Breast epithelium (tissue), 4 donors: ENCODE measurements around the gene CNKSR3. TPM values are rescaled to one million over a fixed set of nuclear protein-coding genes. Genes with fewer than 3 reads are reported as not detected.
A peak's percentile ranks its signal among the peaks of the same experiment; 100 is the strongest.

Experiments used
- DNase-seq, 2 donors: peaks; one replicate each; pipeline ENCODE4 v3.0.0-alpha.2; 2019; ENCODE audit warnings: low spot score in 2 of 2
- H3K27ac ChIP-seq, 2 donors: fragments of 200-600 bp; sonication (generic) in 1 of 2; one replicate each; pipeline ENCODE4 v1.5.1; 2016 to 2019; ENCODE audit warnings: mild to moderate bottlenecking in 1 of 2
- H3K27me3 ChIP-seq, 2 donors: fragments of 200-600 bp; sonication (generic) in 1 of 2; one replicate each; pipeline versions ENCODE4 v1.5.1 to v1.6.0; 2017 to 2019; ENCODE audit warnings: control low read depth in 1 of 2, mild to moderate bottlenecking in 1 of 2
- H3K36me3 ChIP-seq: fragments of 200-600 bp; one replicate; pipeline ENCODE4 v1.5.1; 2019
- H3K4me1 ChIP-seq, 2 donors: fragments of 200-600 bp; sonication (generic); one replicate each; pipeline ENCODE4 v1.5.1; 2016 to 2019; ENCODE audit warnings: control low read depth in 1 of 2
- H3K4me3 ChIP-seq, 3 donors: fragments of 200-600 bp; sonication (generic); 1 replicate in 2 of 3; 2 replicates in 1 of 3; pipeline ENCODE4 v1.5.1; 2016 to 2019; ENCODE audit warnings: mild to moderate bottlenecking in 3 of 3, moderate library complexity in 2 of 3
- H3K9me3 ChIP-seq, 2 donors: fragments of 200-600 bp; sonication (generic) in 1 of 2; one replicate each; pipeline ENCODE4 v1.5.1; 2016 to 2019; ENCODE audit warnings: control low read depth in 1 of 2
- POLR2A ChIP-seq: fragments of 450-650 bp; IDR thresholded peaks from one replicate; pipeline ENCODE4 v1.6.1; 2016; ENCODE audit warnings: antibody characterized with exemption, mild to moderate bottlenecking, moderate library complexity
- POLR2AphosphoS5 ChIP-seq, 3 donors: sonication (generic); formaldehyde crosslinking; IDR thresholded peaks; one replicate each; pipeline ENCODE4 v1.6.1; 2017; ENCODE audit warnings: antibody characterized with exemption in 3 of 3
- intact Hi-C: fragments of 100-400 bp; cut with DNase I; formaldehyde crosslinking; loops from one replicate; pipeline ENCODE4 v1.15.1; 2023; ENCODE audit warnings: low total_unique reads
- total RNA-seq, 3 donors: library from RNA; depleted of rRNA; stranded (reverse); fragments of >200 nt; gene quantifications; one replicate each; pipeline ENCODE4 v1.1.0, GENCODE V29; 2016
- TF ChIP-seq, protein P1 (sequence below), 3 donors: fragments of 450-650 bp; IDR thresholded peaks; one replicate each; pipeline ENCODE4 v1.5.1; 2016 to 2017; ENCODE audit warnings: antibody characterized with exemption in 3 of 3, mild to moderate bottlenecking in 3 of 3, moderate library complexity in 3 of 3

CNKSR3 gene
- total RNA-seq, 3 donors from 2014 or later, result 2.1 to 8.6 (median 5.2) TPM

DNA sequence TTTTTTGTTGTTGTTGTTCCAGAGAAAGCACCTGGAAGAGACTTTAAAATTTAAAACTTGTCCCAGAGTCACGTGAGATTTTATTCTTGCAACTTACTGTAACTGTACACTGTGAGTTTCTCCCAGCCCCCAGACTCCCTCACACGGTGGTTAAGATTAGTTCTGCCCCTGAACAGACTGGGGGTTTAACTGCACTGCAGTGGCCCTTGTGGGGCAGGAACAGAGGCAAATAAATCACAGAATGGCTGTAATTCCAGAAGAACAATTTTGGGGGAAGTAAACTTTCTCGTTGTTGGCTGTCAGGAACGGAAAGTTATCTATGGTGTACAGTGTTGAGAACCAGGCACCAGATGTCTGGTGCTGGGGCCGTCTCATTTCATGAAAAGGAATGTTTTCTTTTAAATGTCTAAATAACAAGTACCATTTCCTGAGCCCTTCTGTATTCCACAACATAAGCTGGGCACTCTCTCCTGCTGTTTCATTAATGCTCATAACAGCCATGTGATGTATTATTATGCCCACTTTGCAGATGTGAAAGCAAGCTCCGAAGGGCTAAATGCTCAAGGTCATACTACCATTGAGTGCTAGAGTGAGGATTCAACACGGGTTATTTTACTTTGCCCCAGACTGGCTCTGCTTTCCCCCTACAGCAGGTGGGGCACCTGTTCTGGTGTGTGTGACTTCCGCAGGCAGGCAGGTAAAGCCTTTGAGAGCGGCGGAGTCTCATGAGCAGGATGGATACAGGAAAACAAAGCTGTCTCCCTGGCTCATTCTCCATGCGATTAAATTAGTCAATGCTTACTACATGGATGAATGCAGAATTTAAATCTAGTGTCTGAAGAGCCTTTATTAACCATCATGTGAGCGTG is 30.5 kb downstream of the CNKSR3 start:
- H3K4me1 ChIP-seq, result peaks cover 0 to 8% of the 10 kb centered on the region in 2 donors
- DNase-seq, result no peak
- intact Hi-C loops, result no loop called here
- TF ChIP-seq POLR2A (no peak), POLR2AphosphoS5 (IDR thresholded peaks at IDR 0.05) (no peak)
- TF ChIP-seq, protein P1, sequence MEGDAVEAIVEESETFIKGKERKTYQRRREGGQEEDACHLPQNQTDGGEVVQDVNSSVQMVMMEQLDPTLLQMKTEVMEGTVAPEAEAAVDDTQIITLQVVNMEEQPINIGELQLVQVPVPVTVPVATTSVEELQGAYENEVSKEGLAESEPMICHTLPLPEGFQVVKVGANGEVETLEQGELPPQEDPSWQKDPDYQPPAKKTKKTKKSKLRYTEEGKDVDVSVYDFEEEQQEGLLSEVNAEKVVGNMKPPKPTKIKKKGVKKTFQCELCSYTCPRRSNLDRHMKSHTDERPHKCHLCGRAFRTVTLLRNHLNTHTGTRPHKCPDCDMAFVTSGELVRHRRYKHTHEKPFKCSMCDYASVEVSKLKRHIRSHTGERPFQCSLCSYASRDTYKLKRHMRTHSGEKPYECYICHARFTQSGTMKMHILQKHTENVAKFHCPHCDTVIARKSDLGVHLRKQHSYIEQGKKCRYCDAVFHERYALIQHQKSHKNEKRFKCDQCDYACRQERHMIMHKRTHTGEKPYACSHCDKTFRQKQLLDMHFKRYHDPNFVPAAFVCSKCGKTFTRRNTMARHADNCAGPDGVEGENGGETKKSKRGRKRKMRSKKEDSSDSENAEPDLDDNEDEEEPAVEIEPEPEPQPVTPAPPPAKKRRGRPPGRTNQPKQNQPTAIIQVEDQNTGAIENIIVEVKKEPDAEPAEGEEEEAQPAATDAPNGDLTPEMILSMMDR (IDR thresholded peaks at IDR 0.05), result no peak
- peak overlapping the region in 1 of 3 donors; percentile 12 for H3K4me3 ChIP-seq
- no peak overlapping the region for H3K27ac ChIP-seq
- H3K27me3 ChIP-seq, result no peaks in the 10 kb centered on the region
- no peaks in the 10 kb centered on the region for H3K36me3 ChIP-seq
- no peaks in the 10 kb centered on the region for H3K9me3 ChIP-seq

DNA sequence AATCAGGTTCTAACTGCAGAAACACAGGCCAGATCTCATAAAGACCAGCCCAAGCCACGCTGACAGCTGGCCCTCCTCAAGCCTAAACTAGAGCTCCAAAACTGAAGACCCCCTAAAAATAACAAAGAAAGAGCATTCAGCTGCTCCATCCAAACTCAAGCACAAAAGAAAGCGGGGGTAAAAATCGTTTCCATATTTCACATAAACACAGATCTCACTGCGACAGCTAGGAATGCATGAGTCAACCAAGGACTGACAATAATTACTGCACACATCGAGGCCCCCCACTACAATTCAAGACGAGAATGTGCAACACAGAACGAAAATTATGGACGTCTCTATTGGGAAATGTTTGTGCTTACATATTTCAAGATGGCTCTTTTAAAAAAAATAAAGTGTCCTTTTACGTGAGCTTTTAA is 31.1 kb downstream of the CNKSR3 start:
- TF ChIP-seq, protein P1 (IDR thresholded peaks at IDR 0.05), result no peak
- TF ChIP-seq POLR2AphosphoS5 (IDR thresholded peaks at IDR 0.05) (no peak), POLR2A (no peak)
- Histone ChIP-seq H3K27ac (peak overlapping the region in 1 of 2 donors; percentile 42), H3K4me3 (peak overlapping the region in 1 of 3 donors; percentile 12), H3K27me3 (no peaks in the 10 kb centered on the region), H3K9me3 (no peaks in the 10 kb centered on the region), H3K36me3 (no peaks in the 10 kb centered on the region), H3K4me1 (peaks cover 0 to 8% of the 10 kb centered on the region in 2 donors)
- intact Hi-C loops, result no loop called here
- no peak for DNase-seq

DNA sequence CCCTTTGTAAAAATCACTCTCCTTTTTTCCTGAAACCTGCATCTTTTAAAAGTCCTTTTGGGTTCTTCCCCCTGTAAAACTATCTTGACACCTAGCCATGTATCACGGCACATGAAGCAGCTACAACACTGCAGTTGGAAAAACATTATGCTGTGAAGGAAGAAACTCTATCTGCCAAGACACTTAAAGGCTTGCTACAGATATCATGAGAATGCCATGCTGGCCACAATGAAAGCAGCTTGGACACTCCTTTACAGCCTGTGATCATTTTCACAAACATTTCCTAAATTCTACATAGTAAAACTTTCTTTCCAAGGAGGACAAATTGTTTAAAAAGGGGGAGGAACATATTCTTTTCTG is 31.8 kb downstream of the CNKSR3 start:
- Histone ChIP-seq H3K27ac (peak overlapping the region; percentile 39 to 42), H3K4me3 (no peak overlapping the region), H3K9me3 (no peaks in the 10 kb centered on the region), H3K4me1 (peaks cover 0 to 8% of the 10 kb centered on the region in 2 donors), H3K36me3 (no peaks in the 10 kb centered on the region), H3K27me3 (no peaks in the 10 kb centered on the region)
- intact Hi-C loops, result no loop called here
- TF ChIP-seq POLR2A, result no peak
- TF ChIP-seq, protein P1 (IDR thresholded peaks at IDR 0.05), result no peak
- TF ChIP-seq POLR2AphosphoS5 (IDR thresholded peaks at IDR 0.05), result no peak
- DNase-seq, result no peak

DNA sequence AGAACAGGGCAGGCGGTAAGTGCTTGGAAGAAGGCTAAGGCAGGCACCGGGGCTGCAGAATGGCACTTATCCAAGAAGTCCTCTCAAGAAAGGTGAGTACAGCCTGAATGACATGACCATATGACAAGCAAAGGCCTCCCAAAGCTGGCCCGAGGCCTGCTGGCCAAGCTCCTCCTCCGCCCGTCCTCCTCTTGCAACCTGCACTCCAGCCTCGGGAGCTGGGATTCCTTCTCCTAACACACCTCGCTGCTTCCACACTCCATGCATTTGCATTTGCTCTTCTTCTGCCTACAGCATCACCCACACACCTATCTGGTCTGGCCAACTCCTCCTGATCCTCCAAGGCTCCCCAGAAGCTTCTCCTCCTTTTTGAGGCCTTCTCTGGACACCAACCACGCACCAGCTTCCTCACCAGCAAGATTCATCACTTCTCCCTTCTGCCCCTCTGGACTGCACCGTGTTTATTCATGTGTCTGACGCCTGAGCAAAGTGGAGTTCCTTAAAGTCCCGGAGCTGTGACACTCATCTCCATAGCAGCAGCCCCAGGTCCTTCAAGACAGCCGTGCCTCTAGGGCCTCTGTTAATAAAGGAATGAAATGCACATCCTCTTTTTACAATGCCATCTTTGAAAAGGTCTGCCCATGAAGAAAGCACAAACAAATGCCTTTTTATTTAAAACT is 32.3 kb downstream of the CNKSR3 start:
- Histone ChIP-seq H3K4me1 (peaks cover 0 to 8% of the 10 kb centered on the region in 2 donors), H3K36me3 (no peaks in the 10 kb centered on the region), H3K9me3 (no peaks in the 10 kb centered on the region), H3K27me3 (no peaks in the 10 kb centered on the region), H3K27ac (peak overlapping the region; percentile 42 to 56), H3K4me3 (no peak overlapping the region)
- DNase-seq, result no peak
- TF ChIP-seq, protein P1 (IDR thresholded peaks at IDR 0.05), result no peak
- TF ChIP-seq POLR2A (no peak), POLR2AphosphoS5 (IDR thresholded peaks at IDR 0.05) (no peak)
- intact Hi-C loops, result no loop called here

DNA sequence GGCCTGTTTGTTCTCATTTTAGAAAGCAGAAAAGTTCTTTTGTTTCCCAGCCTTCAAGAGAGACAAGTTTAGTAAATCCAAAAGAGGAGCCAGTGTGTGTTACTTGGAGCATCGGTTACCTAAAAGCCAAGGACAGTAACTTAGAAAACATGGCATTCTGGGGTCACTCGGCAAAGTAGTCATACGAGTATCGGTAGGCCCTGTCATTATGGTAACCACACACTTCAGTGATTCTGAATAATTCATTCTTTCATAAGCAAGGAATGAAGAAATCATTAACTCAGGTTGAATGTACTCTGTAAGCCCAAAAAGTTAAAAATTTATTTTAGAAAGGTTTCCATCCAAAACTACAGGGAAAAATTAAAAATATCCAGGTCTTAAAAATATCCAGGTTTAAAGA is 34.0 kb downstream of the CNKSR3 start:
- H3K9me3 ChIP-seq, result no peaks in the 10 kb centered on the region
- TF ChIP-seq POLR2A, result no peak
- TF ChIP-seq, protein P1 (IDR thresholded peaks at IDR 0.05), result no peak
- no peak for TF ChIP-seq POLR2AphosphoS5 (IDR thresholded peaks at IDR 0.05)
- no peaks in the 10 kb centered on the region for H3K27me3 ChIP-seq
- intact Hi-C loops, result no loop called here
- no peak for DNase-seq
- H3K27ac ChIP-seq, result no peak overlapping the region
- no peak overlapping the region for H3K4me3 ChIP-seq
- H3K4me1 ChIP-seq, result peaks cover 0 to 8% of the 10 kb centered on the region in 2 donors
- no peaks in the 10 kb centered on the region for H3K36me3 ChIP-seq
